HG02970 (cell line): ENCODE data around the gene ANKRD65.

Source experiments
- ATAC-seq: cut with Tn5 transposase; IDR thresholded peaks from one replicate; pipeline ENCODE4 v1.9.1; 2021; ENCODE audit warnings: mild to moderate bottlenecking, moderate library complexity, moderate number of reproducible peaks; ENCODE audit not compliant: unreplicated experiment, low FRiP score

Gene ANKRD65

DNA sequence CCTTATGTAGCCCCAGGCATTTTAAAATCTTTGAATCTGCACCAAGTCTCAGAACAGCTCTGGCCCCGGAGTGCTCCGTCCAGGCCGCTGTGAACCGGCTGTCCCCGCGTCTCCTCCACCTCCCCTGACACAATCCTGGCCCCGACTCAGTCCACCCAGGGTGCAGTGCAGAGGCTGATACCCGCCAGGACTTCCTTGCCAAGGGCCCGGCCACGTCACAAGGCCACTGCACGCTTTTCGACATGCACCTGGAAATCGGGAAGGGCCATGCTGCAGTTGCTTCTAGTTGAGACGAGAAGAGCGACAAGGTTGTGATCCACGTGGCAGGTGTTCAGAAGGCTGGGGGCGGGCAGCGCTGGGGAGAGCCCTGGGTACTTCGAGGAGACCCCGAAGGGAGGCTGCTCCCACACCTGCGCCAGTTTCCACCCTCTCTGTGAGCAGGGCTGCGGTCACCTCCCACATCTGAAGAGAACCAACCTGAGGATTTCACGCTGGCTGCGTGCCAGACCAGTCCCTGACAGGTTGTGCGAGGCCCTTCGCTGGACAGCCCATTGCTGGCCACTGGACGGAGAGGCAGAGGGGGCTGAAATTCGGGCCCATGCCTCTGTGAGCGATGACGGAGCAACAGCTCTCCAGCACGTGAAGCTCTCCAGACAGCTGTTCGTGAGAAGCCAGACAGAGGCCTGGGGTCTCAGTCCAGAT is 21.1 kb upstream of the ANKRD65 start:
- no peak for ATAC-seq

- no peak for ATAC-seq
Measured at GRCh38 chr1:1441002-1441888, 20.2 kb upstream of the ANKRD65 start.

DNA sequence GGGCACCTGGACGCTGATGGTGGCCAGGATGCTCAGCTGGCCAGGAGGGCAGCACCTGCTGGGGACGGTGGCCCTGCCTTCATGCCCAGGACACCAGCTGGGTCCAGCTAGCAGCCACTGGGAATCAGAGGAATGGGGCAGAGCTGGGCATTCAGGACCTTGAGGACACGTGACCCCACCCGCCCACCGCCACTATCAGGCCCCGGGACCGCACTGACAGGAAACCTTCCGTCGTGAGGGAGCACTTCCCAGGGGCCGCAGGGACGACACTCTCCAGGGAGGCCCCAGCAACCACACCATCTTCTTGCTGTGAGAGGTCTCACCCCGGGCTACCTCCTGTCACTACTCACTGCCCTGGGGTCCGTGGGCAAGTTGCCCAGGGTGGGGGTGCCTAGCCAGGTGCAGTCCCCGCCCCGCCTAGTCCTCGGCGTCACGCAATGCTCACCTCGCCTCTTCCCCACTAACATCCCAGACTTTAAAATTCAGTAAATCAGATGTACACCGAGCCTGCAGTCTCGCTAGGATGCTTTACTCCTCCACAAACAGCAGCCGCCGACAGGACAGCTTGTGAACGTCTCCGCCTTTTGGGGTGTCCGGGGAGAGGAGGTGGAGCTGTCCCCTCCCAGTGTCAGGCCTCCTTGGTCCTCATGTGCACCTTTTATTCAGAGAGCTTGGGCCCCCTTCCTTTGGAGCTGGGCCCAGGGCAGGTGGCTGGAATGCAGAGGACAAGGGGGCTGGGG is 19.4 kb upstream of the ANKRD65 start:
- no peak for ATAC-seq

DNA sequence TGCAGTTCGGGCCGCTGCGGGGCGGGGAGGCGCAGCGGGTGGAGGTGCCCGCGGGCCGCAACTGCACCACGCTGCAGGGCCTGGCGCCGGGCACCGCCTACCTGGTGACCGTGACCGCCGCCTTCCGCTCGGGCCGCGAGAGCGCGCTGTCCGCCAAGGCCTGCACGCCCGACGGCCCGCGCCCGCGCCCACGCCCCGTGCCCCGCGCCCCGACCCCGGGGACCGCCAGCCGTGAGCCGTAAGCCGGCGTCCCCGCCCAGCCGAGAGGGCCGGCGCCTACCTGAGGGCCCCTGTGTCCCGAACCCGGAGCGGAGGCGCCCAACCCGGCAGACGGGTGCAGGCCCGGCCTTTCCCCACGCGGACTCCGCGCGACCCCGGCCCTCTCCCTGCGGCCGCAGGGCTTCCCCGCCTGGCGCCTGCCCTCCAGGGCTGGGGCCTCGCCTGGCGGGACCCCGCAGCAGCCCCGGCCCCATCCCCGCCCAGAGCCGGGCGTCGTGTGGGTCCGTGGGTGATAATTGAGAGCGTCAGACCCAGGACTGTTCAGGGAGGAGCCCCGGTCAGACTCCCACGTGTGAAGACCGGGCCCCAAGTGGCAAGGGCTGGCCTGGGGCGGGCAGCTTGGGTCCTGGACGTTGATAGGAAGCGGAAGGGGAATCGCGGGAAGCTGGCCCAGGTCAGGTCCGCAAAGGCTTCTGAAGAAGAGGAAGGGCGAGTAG is 18.6 kb upstream of the ANKRD65 start:
- no peak for ATAC-seq

GRCh38 chr1:1438531-1439381 is 17.7 kb upstream of the ANKRD65 start:
- ATAC-seq, result no peak

- ATAC-seq, result no peak
Measured at GRCh38 chr1:1437904-1438376, 16.9 kb upstream of the ANKRD65 start.

DNA sequence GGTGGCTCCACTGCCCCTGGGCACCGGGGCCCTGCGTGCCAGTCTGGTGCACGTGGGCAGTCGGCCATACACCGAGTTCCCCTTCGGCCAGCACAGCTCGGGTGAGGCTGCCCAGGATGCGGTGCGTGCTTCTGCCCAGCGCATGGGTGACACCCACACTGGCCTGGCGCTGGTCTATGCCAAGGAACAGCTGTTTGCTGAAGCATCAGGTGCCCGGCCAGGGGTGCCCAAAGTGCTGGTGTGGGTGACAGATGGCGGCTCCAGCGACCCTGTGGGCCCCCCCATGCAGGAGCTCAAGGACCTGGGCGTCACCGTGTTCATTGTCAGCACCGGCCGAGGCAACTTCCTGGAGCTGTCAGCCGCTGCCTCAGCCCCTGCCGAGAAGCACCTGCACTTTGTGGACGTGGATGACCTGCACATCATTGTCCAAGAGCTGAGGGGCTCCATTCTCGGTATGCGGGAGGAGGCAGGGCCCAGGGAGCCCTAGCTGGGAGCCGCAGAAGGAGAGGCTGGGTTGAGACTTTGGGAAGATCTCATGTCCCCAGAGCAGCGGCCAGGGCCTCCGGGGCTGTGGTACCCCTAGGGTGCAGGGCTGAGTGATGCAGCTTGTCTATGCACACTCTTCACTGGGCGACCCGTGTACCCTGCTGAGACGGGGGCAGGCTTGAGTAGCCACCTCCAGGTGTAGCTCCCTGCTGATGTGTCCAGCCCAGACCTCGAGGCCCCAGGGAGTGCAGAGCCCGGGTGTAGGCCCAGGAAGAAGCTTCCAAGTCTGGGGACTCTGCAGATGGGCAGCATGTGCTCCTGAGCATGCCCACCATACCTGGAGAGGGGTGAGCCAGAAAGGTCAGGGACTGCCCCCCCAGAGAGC is 16.2 kb upstream of the ANKRD65 start:
- ATAC-seq, result no peak

DNA sequence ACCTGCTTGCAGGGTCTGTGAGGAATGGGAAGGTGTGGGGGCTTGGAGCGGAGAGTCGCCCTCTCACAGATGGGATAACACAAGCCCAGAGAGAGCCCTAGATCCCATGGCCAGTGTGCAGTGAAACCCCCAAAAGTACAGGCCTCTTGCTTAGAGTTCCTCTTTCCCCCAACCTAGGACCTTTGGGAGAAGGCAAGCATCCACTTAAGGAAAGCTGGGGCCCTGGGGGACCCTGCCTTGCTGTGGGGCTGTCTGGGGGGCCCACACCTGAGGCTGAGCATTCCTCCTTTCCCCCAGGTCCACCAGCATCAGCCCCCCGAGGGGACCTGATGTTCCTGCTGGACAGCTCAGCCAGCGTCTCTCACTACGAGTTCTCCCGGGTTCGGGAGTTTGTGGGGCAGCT is 15.6 kb upstream of the ANKRD65 start:
- ATAC-seq, result no peak

- ATAC-seq, result no peak
Measured at GRCh38 chr1:1435911-1436629, 15.0 kb upstream of the ANKRD65 start.

DNA sequence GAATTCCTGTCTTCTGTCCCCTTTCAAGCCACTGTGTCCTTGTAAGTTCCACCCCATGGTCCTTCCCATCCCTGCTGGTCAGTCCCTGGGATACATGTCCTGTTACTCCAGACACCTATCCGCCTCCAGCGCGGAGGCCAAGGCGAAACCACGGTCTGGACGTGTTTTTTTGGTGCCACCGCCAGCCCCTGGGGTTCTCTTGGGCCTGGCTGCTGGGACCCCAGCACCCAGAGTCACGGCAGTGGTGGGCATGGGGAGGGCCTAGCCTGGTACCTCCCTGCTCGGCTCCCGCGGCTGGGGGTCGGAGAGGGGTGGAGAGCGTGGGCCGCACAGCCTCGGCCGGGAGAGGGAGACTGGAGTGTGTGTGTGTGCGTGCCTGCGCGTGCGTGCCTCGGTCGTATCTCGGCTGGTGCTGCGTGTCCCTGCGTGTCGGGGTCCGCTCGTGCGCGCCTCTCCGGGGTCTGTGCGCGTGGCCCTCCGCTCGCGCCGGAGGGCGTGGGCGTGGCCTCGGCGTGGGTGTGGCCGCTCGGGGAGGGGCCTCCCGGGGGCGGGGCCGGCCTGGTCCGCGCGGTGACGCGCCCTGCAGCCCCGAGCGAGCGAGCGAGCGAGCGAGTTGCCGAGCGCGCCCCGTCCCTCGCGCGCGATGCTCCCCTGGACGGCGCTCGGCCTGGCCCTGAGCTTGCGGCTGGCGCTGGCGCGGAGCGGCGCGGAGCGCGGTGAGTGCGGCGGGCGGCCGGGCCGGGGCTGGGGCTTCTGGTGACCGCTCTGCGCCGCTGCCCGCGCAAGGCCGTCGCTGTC is 14.2 kb upstream of the ANKRD65 start, which contains the start of gene VWA1:
Gene VWA1, plus strand, starts transcription at position 585 of the 798 bp plus-strand sequence. Its CDS starts 59 bp downstream, at position 644.
- peak; percentile 46 for ATAC-seq

DNA sequence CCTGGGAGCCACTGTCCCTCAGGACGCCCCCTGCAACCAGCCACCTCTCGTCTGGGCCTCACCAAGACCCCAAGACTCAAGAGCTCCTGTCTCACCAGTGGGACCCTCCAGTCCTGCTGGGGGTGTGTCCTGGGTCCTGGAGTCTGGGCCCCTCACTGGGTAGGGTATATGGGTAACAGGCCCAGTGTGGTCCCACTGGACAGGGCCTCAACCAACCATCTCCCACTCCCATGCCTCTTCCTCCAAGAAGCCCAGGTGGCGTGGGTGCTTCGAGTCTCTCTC is 13.7 kb upstream of the ANKRD65 start:
- ATAC-seq, result no peak

DNA sequence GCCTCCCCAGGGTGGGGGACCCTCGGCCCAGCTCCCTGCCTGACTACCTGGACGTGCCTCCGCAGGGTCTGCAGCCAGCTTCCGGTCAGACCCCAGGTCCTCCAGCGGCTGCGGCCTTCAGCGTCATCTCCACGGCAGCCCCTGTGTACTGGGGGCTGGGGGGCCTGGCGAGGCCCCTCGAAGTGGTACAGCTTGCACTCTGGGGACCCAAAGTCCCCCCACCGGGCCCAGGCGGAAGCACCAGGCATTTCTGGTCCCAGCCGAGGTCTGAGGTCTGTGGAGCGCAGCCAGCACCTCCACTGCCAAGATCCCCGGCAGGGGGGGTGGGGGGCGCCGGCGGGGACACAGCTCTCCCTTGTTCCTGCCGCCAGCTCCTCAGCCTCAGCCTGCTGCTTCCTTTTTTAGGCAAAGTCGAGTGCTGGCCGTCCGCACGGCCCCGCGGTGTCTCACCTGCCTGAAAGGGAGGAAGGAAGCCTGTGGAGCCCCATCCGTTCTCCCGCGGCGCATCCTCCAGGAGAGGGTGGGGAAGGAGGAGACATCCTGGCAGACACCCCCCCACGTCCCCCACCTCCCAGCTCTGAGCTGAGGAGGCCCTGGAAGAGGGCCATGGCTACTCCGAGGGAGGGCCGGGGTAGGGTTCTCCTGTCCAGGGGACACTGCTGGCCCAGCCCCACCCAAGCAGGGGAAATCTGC is 13.2 kb upstream of the ANKRD65 start:
- ATAC-seq, result no peak

DNA sequence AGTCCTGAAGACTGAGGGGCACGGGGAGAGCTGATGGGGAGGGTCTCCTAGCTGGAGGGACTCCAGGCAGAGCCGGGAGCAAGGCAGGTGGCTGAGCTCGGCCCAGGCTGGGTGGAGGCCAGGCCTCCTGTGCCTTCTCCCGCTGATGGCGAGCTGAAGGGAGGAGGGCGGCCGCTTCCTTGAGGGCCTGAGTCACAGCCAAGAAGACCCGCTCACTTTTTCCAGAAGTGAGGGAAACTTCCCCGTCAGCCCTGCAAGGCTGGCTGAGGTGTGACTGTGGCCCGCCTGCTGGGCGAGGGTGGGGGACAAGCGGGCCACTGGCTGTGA is 12.7 kb upstream of the ANKRD65 start:
- no peak for ATAC-seq

GRCh38 chr1:1432951-1433803 is 12.1 kb upstream of the ANKRD65 start:
- ATAC-seq, result no peak

DNA sequence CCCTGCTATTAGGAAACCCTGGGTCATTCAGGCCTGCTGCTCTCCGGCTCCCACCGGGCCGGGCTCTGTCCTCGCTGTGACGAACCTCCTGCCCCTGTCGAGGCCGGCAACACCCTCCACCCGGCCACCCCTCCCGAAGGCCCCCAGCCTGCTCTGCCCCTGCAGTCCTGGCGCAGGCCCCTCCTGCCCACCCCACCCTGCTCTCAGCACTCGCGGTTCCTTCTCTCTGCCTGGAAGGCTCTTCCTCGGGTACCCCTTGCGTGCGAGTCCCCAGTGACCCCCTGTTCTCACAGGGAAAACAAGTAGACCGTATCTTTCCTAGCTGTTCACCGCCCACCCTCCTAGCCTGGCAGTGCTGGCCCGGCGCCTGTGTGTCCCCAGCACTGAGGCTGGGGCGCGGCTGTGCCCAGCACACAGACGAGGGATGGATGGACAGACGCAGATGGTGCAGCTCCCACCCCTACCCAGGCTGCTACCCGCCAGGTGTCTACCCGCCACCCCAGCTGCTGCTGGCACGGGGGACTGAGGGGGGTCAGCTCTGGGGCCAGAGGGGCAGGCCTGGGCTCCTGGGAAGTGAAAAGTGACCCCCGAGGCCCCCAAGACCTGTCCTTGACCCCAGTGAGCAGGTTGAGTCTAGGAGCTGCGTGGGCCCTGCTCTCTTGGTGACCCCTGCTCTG is 11.3 kb upstream of the ANKRD65 start:
- ATAC-seq, result no peak
